ENCODE results near the gene AGBL1. TPM values are rescaled to one million over a fixed set of nuclear protein-coding genes. Genes with fewer than 3 reads are reported as not detected.
"Not testable (repeated sequence)": the region's sequence is repeated elsewhere in the genome, so short reads cannot be mapped to it uniquely, and the experiment has no call there.

AGBL1 gene
- total and polyA plus RNA-seq, 2 experiments from 2014 or later: 0.06 to 0.11 TPM

DNA sequence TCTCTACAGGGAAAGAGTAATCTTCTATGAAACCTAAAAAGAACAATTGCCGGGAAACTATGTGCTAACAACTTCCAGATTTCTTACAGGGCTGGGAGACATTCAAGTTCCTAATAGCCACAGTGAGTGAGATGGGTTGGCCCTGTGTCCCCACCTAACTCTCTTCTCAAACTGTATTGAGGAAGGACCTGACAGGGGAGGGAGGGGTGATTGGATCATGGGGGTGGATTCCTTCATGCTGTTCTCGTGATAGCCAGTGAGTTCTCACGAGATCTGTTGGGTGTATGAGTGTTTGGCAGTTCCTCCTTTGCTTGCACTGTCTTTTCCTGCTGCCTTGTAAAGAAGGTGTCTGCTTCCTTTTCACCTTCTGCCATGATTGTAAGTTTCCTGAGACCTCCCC lies 958.7 kb downstream of the AGBL1 start:
- Histone ChIP-seq H3K9me3 (ENCODE audit: low read depth) (no peaks in the 10 kb centered on the region), H3K4me1 (ENCODE audit: low read depth) (no peaks in the 10 kb centered on the region), H3K27me3 (no peaks in the 10 kb centered on the region), H3K36me3 (no peaks in the 10 kb centered on the region), H3K27ac (no peak overlapping the region), H3K4me3 (no peak overlapping the region)
- no peak for DNase-seq (ENCODE audit: low read depth in 1 of 2, low spot score in 1 of 2)
- TF ChIP-seq, protein P1, sequence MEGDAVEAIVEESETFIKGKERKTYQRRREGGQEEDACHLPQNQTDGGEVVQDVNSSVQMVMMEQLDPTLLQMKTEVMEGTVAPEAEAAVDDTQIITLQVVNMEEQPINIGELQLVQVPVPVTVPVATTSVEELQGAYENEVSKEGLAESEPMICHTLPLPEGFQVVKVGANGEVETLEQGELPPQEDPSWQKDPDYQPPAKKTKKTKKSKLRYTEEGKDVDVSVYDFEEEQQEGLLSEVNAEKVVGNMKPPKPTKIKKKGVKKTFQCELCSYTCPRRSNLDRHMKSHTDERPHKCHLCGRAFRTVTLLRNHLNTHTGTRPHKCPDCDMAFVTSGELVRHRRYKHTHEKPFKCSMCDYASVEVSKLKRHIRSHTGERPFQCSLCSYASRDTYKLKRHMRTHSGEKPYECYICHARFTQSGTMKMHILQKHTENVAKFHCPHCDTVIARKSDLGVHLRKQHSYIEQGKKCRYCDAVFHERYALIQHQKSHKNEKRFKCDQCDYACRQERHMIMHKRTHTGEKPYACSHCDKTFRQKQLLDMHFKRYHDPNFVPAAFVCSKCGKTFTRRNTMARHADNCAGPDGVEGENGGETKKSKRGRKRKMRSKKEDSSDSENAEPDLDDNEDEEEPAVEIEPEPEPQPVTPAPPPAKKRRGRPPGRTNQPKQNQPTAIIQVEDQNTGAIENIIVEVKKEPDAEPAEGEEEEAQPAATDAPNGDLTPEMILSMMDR (IDR thresholded peaks at IDR 0.05; ENCODE audit: low read depth, low read length): no peak

DNA sequence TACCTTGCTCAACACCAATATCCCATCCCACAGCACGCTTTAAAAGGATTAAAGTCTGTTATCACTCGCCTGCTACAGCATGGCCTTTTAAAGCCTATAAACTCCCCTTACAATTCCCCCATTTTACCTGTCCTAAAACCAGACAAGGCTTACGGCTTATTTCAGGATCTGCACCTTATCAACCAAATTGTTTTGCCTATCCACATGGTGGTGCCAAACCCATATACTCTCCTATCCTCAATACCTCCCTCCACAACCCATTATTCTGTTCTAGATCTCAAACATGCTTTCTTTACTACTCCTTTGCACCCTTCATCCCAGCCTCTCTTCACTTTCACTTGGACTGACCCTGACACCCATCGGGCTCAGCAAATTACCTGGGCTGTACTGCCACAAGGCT lies 962.9 kb downstream of the AGBL1 start:
- H3K27ac ChIP-seq; H3K27me3 ChIP-seq; H3K9me3 ChIP-seq (ENCODE audit: low read depth); DNase-seq (ENCODE audit: low read depth in 1 of 2, low spot score in 1 of 2); H3K36me3 ChIP-seq; H3K4me1 ChIP-seq (ENCODE audit: low read depth); H3K4me3 ChIP-seq: not testable (repeated sequence)

DNA sequence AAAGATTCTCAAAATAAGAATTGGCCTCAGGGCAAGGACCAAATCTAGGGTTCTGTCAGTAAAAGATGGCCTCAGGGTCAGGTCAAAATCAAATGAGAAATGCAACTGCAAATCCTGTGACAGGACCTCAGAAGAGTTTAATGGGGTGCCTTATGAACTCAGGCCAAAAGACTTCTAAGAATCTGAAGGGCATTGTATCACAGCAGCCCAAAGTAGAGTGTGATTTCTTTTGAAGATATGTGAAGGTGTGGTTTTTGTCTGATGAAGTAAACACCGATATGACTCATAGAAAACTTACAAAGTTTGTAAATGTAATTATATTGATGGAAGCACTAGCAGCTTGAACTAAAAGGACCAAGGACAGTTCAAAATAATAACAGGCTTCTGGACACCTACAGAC lies 966.1 kb downstream of the AGBL1 start:
- Histone ChIP-seq H3K27me3 (no peaks in the 10 kb centered on the region), H3K4me3 (no peak overlapping the region), H3K36me3 (no peaks in the 10 kb centered on the region), H3K9me3 (ENCODE audit: low read depth) (no peaks in the 10 kb centered on the region), H3K27ac (no peak overlapping the region), H3K4me1 (ENCODE audit: low read depth) (no peaks in the 10 kb centered on the region)
- DNase-seq (ENCODE audit: low read depth in 1 of 2, low spot score in 1 of 2): no peak
- TF ChIP-seq, protein P1 (IDR thresholded peaks at IDR 0.05; ENCODE audit: low read depth, low read length): no peak

DNA sequence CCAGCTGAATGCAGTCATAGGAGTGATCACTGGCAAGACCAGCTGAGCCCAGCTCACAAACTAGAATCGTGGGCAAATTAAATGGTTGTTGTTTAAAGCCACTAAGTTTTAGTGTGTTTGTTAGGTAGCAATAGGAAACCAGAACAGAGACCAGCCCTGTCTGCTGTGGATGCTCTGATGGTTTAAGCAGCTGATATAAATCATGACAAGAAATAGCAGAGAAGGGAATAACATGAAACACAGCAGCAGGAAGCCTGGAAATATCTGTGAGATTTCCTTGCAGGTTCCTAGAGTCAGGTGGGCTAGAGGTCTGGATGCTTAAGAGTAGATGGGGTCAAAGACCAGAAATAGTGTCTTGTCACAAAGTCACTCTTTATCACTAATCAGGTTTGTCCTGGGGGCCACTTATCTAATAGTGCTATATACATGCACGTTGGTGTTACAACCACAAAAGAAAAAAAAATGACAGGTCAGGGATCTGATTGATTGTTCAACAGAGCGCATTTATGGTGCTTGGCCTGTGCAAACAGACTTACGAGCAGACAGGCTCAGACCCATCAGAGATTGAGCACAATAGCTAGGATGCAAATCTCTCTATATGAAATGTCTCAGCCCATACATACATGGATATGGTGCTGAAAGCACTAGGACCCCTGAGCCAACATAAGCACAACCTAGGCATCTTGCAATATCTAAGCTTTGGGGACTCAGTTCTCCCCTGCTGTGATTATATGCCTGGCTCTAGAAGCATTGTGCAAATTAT lies 967.7 kb downstream of the AGBL1 start:
- no peaks in the 10 kb centered on the region for H3K36me3 ChIP-seq
- H3K4me3 ChIP-seq: no peak overlapping the region
- no peaks in the 10 kb centered on the region for H3K4me1 ChIP-seq (ENCODE audit: low read depth)
- TF ChIP-seq, protein P1 (IDR thresholded peaks at IDR 0.05; ENCODE audit: low read depth, low read length): no peak
- DNase-seq (ENCODE audit: low read depth in 1 of 2, low spot score in 1 of 2): no peak
- no peaks in the 10 kb centered on the region for H3K27me3 ChIP-seq
- H3K27ac ChIP-seq: no peak overlapping the region
- no peaks in the 10 kb centered on the region for H3K9me3 ChIP-seq (ENCODE audit: low read depth)

Data from cardiac muscle cell (in vitro differentiated cells and primary cell).